IPS-18c (cell line): Measurements from ENCODE around the gene PRKCE.

Source experiments
- H3K4me3 ChIP-seq: 2 replicates; pipeline ENCODE4 v1.7.0; 2013; ENCODE audit warnings: low read depth, mild to moderate bottlenecking, low read length, moderate library complexity; ENCODE audit not compliant: insufficient read depth
- H3K9me3 ChIP-seq: one replicate; pipeline ENCODE4 v1.6.1; 2013; ENCODE audit warnings: mild to moderate bottlenecking, low read length, moderate library complexity; ENCODE audit not compliant: control insufficient read depth, insufficient read depth

PRKCE gene

GRCh38 chr2:45962177-45962921 is 310.9 kb downstream of the PRKCE start:
- no peak overlapping the region for H3K4me3 ChIP-seq
- H3K9me3 ChIP-seq: no peaks in the 10 kb centered on the region

- no peak overlapping the region for H3K4me3 ChIP-seq
- H3K9me3 ChIP-seq: no peaks in the 10 kb centered on the region
These were observed 312.3 kb downstream of the PRKCE start for GRCh38 chr2:45963816-45964215.

- Histone ChIP-seq H3K9me3 (no peaks in the 10 kb centered on the region), H3K4me3 (no peak overlapping the region)
These were observed 312.9 kb downstream of the PRKCE start for GRCh38 chr2:45964223-45964841.

- no peak overlapping the region for H3K4me3 ChIP-seq
- H3K9me3 ChIP-seq: no peaks in the 10 kb centered on the region
These were observed 313.4 kb downstream of the PRKCE start for GRCh38 chr2:45964906-45965305.

- no peak overlapping the region for H3K4me3 ChIP-seq
- no peaks in the 10 kb centered on the region for H3K9me3 ChIP-seq
These were observed 314.5 kb downstream of the PRKCE start for GRCh38 chr2:45965871-45966498.

- no peaks in the 10 kb centered on the region for H3K9me3 ChIP-seq
These were observed 317.6 kb downstream of the PRKCE start for GRCh38 chr2:45968946-45969584.

GRCh38 chr2:45973426-45973825 is 322.0 kb downstream of the PRKCE start:
- no peak overlapping the region for H3K4me3 ChIP-seq
- H3K9me3 ChIP-seq: no peaks in the 10 kb centered on the region

More at GRCh38 chr2:45968946-45969584, 317.6 kb downstream of the PRKCE start:
- H3K4me3 ChIP-seq: no peak overlapping the region

GRCh38 chr2:45974056-45974455 is 322.6 kb downstream of the PRKCE start:
- Histone ChIP-seq H3K4me3 (no peak overlapping the region), H3K9me3 (no peaks in the 10 kb centered on the region)

- Histone ChIP-seq H3K4me3 (no peak overlapping the region), H3K9me3 (no peaks in the 10 kb centered on the region)
These were observed 323.4 kb downstream of the PRKCE start for GRCh38 chr2:45974762-45975408.

GRCh38 chr2:45975752-45976517 is 324.5 kb downstream of the PRKCE start:
- no peak overlapping the region for H3K4me3 ChIP-seq
- no peaks in the 10 kb centered on the region for H3K9me3 ChIP-seq

GRCh38 chr2:45978302-45978859 is 326.9 kb downstream of the PRKCE start:
- Histone ChIP-seq H3K9me3 (no peaks in the 10 kb centered on the region), H3K4me3 (no peak overlapping the region)

GRCh38 chr2:45979065-45979464 is 327.6 kb downstream of the PRKCE start:
- Histone ChIP-seq H3K9me3 (no peaks in the 10 kb centered on the region), H3K4me3 (no peak overlapping the region)

- no peak overlapping the region for H3K4me3 ChIP-seq
- H3K9me3 ChIP-seq: no peaks in the 10 kb centered on the region
These were observed 328.8 kb downstream of the PRKCE start for GRCh38 chr2:45980161-45980865.

GRCh38 chr2:45981384-45981930 is 330.0 kb downstream of the PRKCE start:
- H3K4me3 ChIP-seq: no peak overlapping the region
- H3K9me3 ChIP-seq: no peaks in the 10 kb centered on the region

GRCh38 chr2:45982096-45982495 is 330.6 kb downstream of the PRKCE start:
- Histone ChIP-seq H3K9me3 (no peaks in the 10 kb centered on the region), H3K4me3 (no peak overlapping the region)

GRCh38 chr2:45983213-45983612 is 331.7 kb downstream of the PRKCE start:
- H3K9me3 ChIP-seq: no peaks in the 10 kb centered on the region

More at GRCh38 chr2:45983213-45983612, 331.7 kb downstream of the PRKCE start:
- H3K4me3 ChIP-seq: no peak overlapping the region
